ENCODE measurements around the gene PRRT3. TPM values are rescaled to one million over a fixed set of nuclear protein-coding genes. Genes with fewer than 3 reads are reported as not detected.

The PRRT3 gene
- total and polyA plus RNA-seq, 12 donors: 0.30 to 6.4 (median 3.0) TPM

DNA sequence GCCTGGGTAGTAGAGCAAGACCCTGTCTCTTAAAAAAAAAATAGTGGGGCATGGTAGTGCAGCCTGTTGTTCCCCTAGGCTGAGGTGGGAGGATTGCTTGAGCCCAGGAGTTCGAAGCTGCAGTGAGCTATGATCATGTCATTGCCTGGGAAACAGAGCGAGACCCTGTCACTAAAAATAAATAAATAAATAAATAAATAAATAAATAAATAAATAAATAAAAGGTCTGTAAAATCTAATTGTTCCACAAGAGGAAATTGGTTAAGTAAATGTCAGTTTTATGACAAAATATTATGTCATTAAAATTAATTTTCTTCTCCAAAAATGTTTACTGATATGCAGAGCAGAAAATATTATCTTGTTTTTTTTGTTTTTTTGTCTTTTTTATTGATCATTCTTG lies 13.2 kb downstream of the PRRT3 start:
- Histone ChIP-seq H3K9me3 (replicated peaks in 1 of 3) (no peaks in the 10 kb centered on the region), H3K27me3 (no peaks in the 10 kb centered on the region), H3K27ac (no peak overlapping the region), H3K36me3 (replicated peaks in 1 of 2) (peaks cover 0 to 20% of the 10 kb centered on the region in 2 donors), H3K4me3 (no peak overlapping the region), H3K4me1 (replicated peaks in 1 of 2) (peaks cover 15 to 16% of the 10 kb centered on the region in 2 donors)
- 94 to 98% (median 96%) methylated on average over 2 of the region's 2 CpGs for WGBS, 4 donors
- intact Hi-C loops (cut with DNase I): no loop called here
- TF ChIP-seq POLR2A (IDR thresholded peaks at IDR 0.05): no peak
- TF ChIP-seq, protein P1, sequence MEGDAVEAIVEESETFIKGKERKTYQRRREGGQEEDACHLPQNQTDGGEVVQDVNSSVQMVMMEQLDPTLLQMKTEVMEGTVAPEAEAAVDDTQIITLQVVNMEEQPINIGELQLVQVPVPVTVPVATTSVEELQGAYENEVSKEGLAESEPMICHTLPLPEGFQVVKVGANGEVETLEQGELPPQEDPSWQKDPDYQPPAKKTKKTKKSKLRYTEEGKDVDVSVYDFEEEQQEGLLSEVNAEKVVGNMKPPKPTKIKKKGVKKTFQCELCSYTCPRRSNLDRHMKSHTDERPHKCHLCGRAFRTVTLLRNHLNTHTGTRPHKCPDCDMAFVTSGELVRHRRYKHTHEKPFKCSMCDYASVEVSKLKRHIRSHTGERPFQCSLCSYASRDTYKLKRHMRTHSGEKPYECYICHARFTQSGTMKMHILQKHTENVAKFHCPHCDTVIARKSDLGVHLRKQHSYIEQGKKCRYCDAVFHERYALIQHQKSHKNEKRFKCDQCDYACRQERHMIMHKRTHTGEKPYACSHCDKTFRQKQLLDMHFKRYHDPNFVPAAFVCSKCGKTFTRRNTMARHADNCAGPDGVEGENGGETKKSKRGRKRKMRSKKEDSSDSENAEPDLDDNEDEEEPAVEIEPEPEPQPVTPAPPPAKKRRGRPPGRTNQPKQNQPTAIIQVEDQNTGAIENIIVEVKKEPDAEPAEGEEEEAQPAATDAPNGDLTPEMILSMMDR (IDR thresholded peaks at IDR 0.05): no peak
- DNase-seq: no peak

GRCh38 chr3:9937486-9938238 lies 14.5 kb downstream of the PRRT3 start:
- Histone ChIP-seq H3K27ac (no peak overlapping the region), H3K9me3 (replicated peaks in 1 of 3) (no peaks in the 10 kb centered on the region), H3K27me3 (no peaks in the 10 kb centered on the region), H3K36me3 (replicated peaks in 1 of 2) (peaks cover 0 to 20% of the 10 kb centered on the region in 2 donors), H3K4me3 (no peak overlapping the region), H3K4me1 (replicated peaks in 1 of 2) (peaks cover 17 to 21% of the 10 kb centered on the region in 2 donors)
- no peak for TF ChIP-seq POLR2A (IDR thresholded peaks at IDR 0.05)
- TF ChIP-seq, protein P1 (IDR thresholded peaks at IDR 0.05): no peak
- 91 to 96% (median 91%) methylated on average over 6 to 13 of the region's 13 CpGs for WGBS, 4 donors
- no peak for DNase-seq
- intact Hi-C loops (cut with DNase I): no loop called here

GRCh38 chr3:9935966-9936510 lies 16.2 kb downstream of the PRRT3 start:
- H3K4me1 ChIP-seq (replicated peaks in 1 of 2): peaks cover 21 to 24% of the 10 kb centered on the region in 2 donors
- 81 to 86% (median 83%) methylated on average over 5 of the region's 5 CpGs for WGBS, 4 donors
- H3K4me3 ChIP-seq: no peak overlapping the region
- H3K27ac ChIP-seq: no peak overlapping the region
- intact Hi-C loops (cut with DNase I): no loop called here
- no peak for DNase-seq
- no peaks in the 10 kb centered on the region for H3K9me3 ChIP-seq (replicated peaks in 1 of 3)
- H3K36me3 ChIP-seq (replicated peaks in 1 of 2): peaks cover 0 to 20% of the 10 kb centered on the region in 2 donors
- H3K27me3 ChIP-seq: no peaks in the 10 kb centered on the region
- TF ChIP-seq POLR2A (IDR thresholded peaks at IDR 0.05): no peak
- TF ChIP-seq, protein P1 (IDR thresholded peaks at IDR 0.05): no peak

- Histone ChIP-seq H3K4me1 (replicated peaks in 1 of 2) (peaks cover 21 to 24% of the 10 kb centered on the region in 2 donors), H3K27me3 (no peaks in the 10 kb centered on the region), H3K9me3 (replicated peaks in 1 of 3) (no peaks in the 10 kb centered on the region), H3K36me3 (replicated peaks in 1 of 2) (peaks cover 0 to 25% of the 10 kb centered on the region in 2 donors), H3K4me3 (peak overlapping the region in 1 of 4 donors; percentile 59), H3K27ac (peak overlapping the region in 1 of 5 donors; percentile 94)
- WGBS, 4 donors: 40 to 64% (median 52%) methylated on average over 4 of the region's 4 CpGs
- intact Hi-C loops (cut with DNase I): no loop called here
- TF ChIP-seq, protein P1 (IDR thresholded peaks at IDR 0.05): no peak
- no peak for TF ChIP-seq POLR2A (IDR thresholded peaks at IDR 0.05)
- DNase-seq: no peak
Measured at GRCh38 chr3:9934993-9935392, 17.2 kb downstream of the PRRT3 start.
